ENCODE measurements around the gene EXOSC9.

- TF ChIP-seq YY1 (IDR thresholded peaks at IDR 0.05; ENCODE audit: insufficient read depth, insufficient read length) (no peak), SUZ12 (IDR thresholded peaks at IDR 0.05; ENCODE audit: extremely low read depth, insufficient read depth, insufficient read length) (no peak), ZNF274 (IDR thresholded peaks at IDR 0.05; ENCODE audit: low read depth, low read length) (no peak)
These were observed 15.6 kb upstream of the EXOSC9 start for GRCh38 chr4:121785479-121785878.

All from NT2/D1 (cell line).